ENCODE measurements around the gene ADGRB3.

ADGRB3 gene

DNA sequence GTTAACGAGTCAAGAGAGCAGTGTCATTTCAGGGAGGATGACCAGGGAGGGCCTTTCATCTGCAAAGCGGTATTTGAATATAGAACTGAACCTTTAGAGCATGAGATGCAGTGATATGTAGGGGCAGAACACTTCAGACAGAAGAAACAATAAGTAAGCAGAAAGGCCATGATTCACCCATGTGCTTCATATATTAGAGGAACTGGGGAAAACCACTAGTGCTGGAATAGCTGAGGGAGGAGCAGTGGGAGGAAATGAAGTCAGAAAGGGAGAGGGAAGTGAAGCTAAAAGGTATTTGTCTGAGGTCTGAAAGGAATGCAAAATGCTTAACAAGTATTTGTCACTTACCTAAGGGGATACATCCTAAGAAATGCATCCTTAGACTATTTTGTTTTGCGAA lies 391.2 kb downstream of the ADGRB3 start:
- Mint-ChIP-seq H3K27me3 (no peaks in the 10 kb centered on the region), H3K9me3 (no peaks in the 10 kb centered on the region), H3K36me3 (no peaks in the 10 kb centered on the region), H3K4me3 (no peak overlapping the region), H3K27ac (no peak overlapping the region), H3K4me1 (no peaks in the 10 kb centered on the region)
- no peak for DNase-seq (ENCODE audit: low spot score in 2 of 2)
- ATAC-seq (ENCODE audit: low read depth): no peak

DNA sequence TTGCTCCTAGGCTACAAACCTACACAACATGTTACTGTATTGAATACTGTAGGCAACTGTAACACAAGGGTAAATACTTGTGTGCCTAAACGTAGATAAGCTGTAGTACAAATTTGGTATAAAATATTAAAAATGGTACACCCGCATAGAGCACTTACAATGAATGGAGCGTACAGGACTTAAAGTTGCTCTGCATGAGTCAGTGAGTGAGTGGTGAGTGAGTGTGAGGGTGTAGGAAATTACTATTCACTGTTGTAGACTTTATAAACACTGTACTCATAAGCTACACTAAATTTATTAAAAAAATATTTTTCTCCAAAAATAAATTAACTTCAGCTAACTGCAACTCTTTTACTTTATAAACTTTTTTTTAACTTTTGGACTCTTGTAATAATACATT lies 391.6 kb downstream of the ADGRB3 start:
- DNase-seq (ENCODE audit: low spot score in 2 of 2) (no peak), ATAC-seq (ENCODE audit: low read depth) (no peak)
- Mint-ChIP-seq H3K27ac (no peak overlapping the region), H3K4me3 (no peak overlapping the region), H3K36me3 (no peaks in the 10 kb centered on the region), H3K9me3 (no peaks in the 10 kb centered on the region), H3K4me1 (no peaks in the 10 kb centered on the region), H3K27me3 (no peaks in the 10 kb centered on the region)

- H3K27me3 Mint-ChIP-seq: no peaks in the 10 kb centered on the region
- no peaks in the 10 kb centered on the region for H3K9me3 Mint-ChIP-seq
- DNase-seq (ENCODE audit: low spot score in 2 of 2): no peak
- no peak for ATAC-seq (ENCODE audit: low read depth)
- no peak overlapping the region for H3K27ac Mint-ChIP-seq
- H3K4me3 Mint-ChIP-seq: no peak overlapping the region
- no peaks in the 10 kb centered on the region for H3K36me3 Mint-ChIP-seq
- no peaks in the 10 kb centered on the region for H3K4me1 Mint-ChIP-seq
These were observed 392.8 kb downstream of the ADGRB3 start for GRCh38 chr6:69027861-69028260.

DNA sequence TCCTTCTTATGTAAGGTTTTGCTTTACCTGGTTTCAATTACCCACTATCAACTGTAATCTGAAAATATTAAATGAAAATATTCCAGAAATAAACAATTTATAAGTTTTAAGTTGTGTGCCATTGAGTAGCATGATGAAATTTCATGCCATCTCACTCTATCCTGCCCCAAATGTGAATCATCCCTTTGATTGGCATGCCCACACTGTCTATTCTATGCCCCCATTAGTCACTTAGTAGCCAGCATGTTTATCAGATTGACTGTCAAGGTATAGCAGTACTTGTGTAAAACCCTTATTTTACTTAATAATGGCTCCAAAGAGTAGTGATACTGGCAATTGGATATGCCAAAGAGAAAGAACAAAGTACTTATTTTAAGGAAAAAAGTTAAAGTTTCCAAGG lies 403.8 kb downstream of the ADGRB3 start:
- no peak overlapping the region for H3K27ac Mint-ChIP-seq
- ATAC-seq (ENCODE audit: low read depth): no peak
- no peaks in the 10 kb centered on the region for H3K27me3 Mint-ChIP-seq
- H3K4me1 Mint-ChIP-seq: no peaks in the 10 kb centered on the region
- no peak for DNase-seq (ENCODE audit: low spot score in 2 of 2)
- no peaks in the 10 kb centered on the region for H3K36me3 Mint-ChIP-seq
- H3K4me3 Mint-ChIP-seq: no peak overlapping the region
- H3K9me3 Mint-ChIP-seq: peaks cover 2% of the 10 kb centered on the region

GRCh38 chr6:69042297-69042696 lies 407.2 kb downstream of the ADGRB3 start:
- H3K9me3 Mint-ChIP-seq: no peaks in the 10 kb centered on the region
- H3K36me3 Mint-ChIP-seq: no peaks in the 10 kb centered on the region
- no peak overlapping the region for H3K27ac Mint-ChIP-seq
- ATAC-seq (ENCODE audit: low read depth) (no peak), DNase-seq (ENCODE audit: low spot score in 2 of 2) (no peak)
- H3K4me3 Mint-ChIP-seq: no peak overlapping the region
- no peaks in the 10 kb centered on the region for H3K27me3 Mint-ChIP-seq
- no peaks in the 10 kb centered on the region for H3K4me1 Mint-ChIP-seq

DNA sequence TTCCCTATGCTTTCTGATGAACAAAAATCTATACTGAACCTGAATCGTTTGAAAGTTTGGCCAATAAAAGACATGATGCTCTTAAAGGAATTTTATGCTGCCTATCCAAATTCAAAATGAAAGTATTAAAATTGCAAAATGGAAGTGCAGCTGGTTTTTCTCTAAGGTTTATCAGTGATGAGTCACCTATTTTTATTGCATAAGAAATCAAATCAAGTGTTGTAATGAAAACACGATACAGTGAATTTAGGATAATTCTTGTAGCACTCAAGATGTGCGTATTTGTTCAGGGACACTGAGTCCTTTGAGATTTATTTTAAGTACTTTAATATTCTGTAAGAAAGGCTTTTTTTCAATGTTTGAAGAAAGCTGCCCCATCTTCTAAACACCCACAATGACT lies 409.5 kb downstream of the ADGRB3 start:
- no peak for DNase-seq (ENCODE audit: low spot score in 2 of 2)
- Mint-ChIP-seq H3K36me3 (no peaks in the 10 kb centered on the region), H3K4me1 (no peaks in the 10 kb centered on the region), H3K4me3 (no peak overlapping the region), H3K9me3 (no peaks in the 10 kb centered on the region), H3K27ac (no peak overlapping the region), H3K27me3 (no peaks in the 10 kb centered on the region)
- no peak for ATAC-seq (ENCODE audit: low read depth)

DNA sequence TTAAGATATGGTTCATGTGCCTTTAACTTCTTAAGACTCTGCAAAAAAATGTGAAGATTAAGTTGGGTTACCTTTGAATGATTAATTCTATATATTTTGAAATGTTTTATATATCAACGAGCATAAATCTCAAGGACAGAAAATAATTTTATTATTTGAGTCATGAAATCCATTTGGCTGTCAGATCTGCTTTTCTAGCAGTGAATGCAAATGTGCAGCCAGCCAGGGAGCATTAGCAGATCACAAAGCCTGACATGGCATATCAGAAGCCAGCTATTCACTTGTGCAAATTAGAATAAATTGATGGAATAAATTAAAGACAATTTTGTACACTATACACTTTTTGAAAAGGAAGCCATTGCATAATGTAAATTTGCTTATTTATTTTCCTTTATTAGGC lies 424.3 kb downstream of the ADGRB3 start:
- DNase-seq (ENCODE audit: low spot score in 2 of 2) (no peak), ATAC-seq (ENCODE audit: low read depth) (no peak)
- H3K4me3 Mint-ChIP-seq: no peak overlapping the region
- no peak overlapping the region for H3K27ac Mint-ChIP-seq
- peaks cover 4% of the 10 kb centered on the region for H3K9me3 Mint-ChIP-seq
- no peaks in the 10 kb centered on the region for H3K36me3 Mint-ChIP-seq
- no peaks in the 10 kb centered on the region for H3K4me1 Mint-ChIP-seq
- no peaks in the 10 kb centered on the region for H3K27me3 Mint-ChIP-seq

- DNase-seq (ENCODE audit: low spot score in 2 of 2) (no peak), ATAC-seq (ENCODE audit: low read depth) (no peak)
- H3K36me3 Mint-ChIP-seq: no peaks in the 10 kb centered on the region
- no peaks in the 10 kb centered on the region for H3K27me3 Mint-ChIP-seq
- H3K9me3 Mint-ChIP-seq: peaks cover 4% of the 10 kb centered on the region
- H3K27ac Mint-ChIP-seq: no peak overlapping the region
- no peaks in the 10 kb centered on the region for H3K4me1 Mint-ChIP-seq
- H3K4me3 Mint-ChIP-seq: no peak overlapping the region
These were observed 426.0 kb downstream of the ADGRB3 start for GRCh38 chr6:69061066-69061465.

GRCh38 chr6:69063401-69063800 lies 428.3 kb downstream of the ADGRB3 start:
- ATAC-seq (ENCODE audit: low read depth) (no peak), DNase-seq (ENCODE audit: low spot score in 2 of 2) (no peak)
- H3K9me3 Mint-ChIP-seq: peaks cover 3% of the 10 kb centered on the region
- no peaks in the 10 kb centered on the region for H3K27me3 Mint-ChIP-seq
- no peak overlapping the region for H3K4me3 Mint-ChIP-seq
- no peak overlapping the region for H3K27ac Mint-ChIP-seq
- H3K36me3 Mint-ChIP-seq: no peaks in the 10 kb centered on the region
- no peaks in the 10 kb centered on the region for H3K4me1 Mint-ChIP-seq

GRCh38 chr6:69064226-69064625 lies 429.1 kb downstream of the ADGRB3 start:
- Mint-ChIP-seq H3K36me3 (no peaks in the 10 kb centered on the region), H3K4me3 (no peak overlapping the region), H3K27ac (no peak overlapping the region), H3K27me3 (no peaks in the 10 kb centered on the region), H3K9me3 (peaks cover 2% of the 10 kb centered on the region), H3K4me1 (no peaks in the 10 kb centered on the region)
- no peak for ATAC-seq (ENCODE audit: low read depth)
- no peak for DNase-seq (ENCODE audit: low spot score in 2 of 2)

GRCh38 chr6:69069881-69070280 lies 434.8 kb downstream of the ADGRB3 start:
- Mint-ChIP-seq H3K36me3 (no peaks in the 10 kb centered on the region), H3K9me3 (no peaks in the 10 kb centered on the region), H3K27ac (no peak overlapping the region), H3K4me1 (no peaks in the 10 kb centered on the region), H3K27me3 (no peaks in the 10 kb centered on the region), H3K4me3 (no peak overlapping the region)
- no peak for DNase-seq (ENCODE audit: low spot score in 2 of 2)
- ATAC-seq (ENCODE audit: low read depth): no peak

- Mint-ChIP-seq H3K4me1 (no peaks in the 10 kb centered on the region), H3K27me3 (no peaks in the 10 kb centered on the region), H3K36me3 (no peaks in the 10 kb centered on the region), H3K9me3 (no peaks in the 10 kb centered on the region), H3K27ac (no peak overlapping the region), H3K4me3 (no peak overlapping the region)
- no peak for DNase-seq (ENCODE audit: low spot score in 2 of 2)
- no peak for ATAC-seq (ENCODE audit: low read depth)
These were observed 437.7 kb downstream of the ADGRB3 start for GRCh38 chr6:69072796-69073195.

DNA sequence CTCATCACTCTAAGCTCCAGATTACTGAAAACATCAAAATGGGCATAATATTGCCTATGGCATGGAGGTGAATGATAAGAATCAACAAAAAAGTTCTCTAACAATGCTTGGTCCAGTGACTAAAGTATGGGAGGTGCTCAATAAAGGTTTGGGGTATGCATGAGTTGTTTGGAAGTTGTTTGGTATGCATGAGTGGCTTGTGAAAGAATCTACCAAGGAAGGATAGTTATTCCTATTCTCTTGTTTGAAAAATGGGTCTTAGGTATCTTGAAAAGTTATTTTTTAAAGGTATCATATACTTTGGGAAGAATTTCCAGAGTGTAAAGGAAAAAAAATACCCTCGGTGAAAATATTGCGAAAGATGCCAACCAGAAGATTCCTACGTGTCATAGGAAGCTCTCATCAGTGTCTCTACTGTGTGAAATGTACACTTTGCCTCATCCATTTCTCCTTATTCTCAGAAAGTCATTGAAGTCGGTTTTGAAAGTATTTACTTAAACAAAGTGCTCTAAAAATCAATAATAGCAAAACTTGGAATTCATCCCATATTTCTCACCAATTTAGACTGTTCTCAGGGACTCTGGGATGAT lies 449.8 kb downstream of the ADGRB3 start:
- no peak overlapping the region for H3K27ac Mint-ChIP-seq
- no peaks in the 10 kb centered on the region for H3K36me3 Mint-ChIP-seq
- H3K9me3 Mint-ChIP-seq: peaks cover 1% of the 10 kb centered on the region
- H3K4me3 Mint-ChIP-seq: no peak overlapping the region
- no peaks in the 10 kb centered on the region for H3K27me3 Mint-ChIP-seq
- ATAC-seq (ENCODE audit: low read depth) (no peak), DNase-seq (ENCODE audit: low spot score in 2 of 2) (no peak)
- H3K4me1 Mint-ChIP-seq: no peaks in the 10 kb centered on the region

- ATAC-seq (ENCODE audit: low read depth) (no peak), DNase-seq (ENCODE audit: low spot score in 2 of 2) (no peak)
- H3K4me1 Mint-ChIP-seq: no peaks in the 10 kb centered on the region
- H3K36me3 Mint-ChIP-seq: no peaks in the 10 kb centered on the region
- no peak overlapping the region for H3K4me3 Mint-ChIP-seq
- peaks cover 1% of the 10 kb centered on the region for H3K9me3 Mint-ChIP-seq
- no peak overlapping the region for H3K27ac Mint-ChIP-seq
- no peaks in the 10 kb centered on the region for H3K27me3 Mint-ChIP-seq
These were observed 451.6 kb downstream of the ADGRB3 start for GRCh38 chr6:69086689-69087088.

GRCh38 chr6:69089539-69089938 lies 454.5 kb downstream of the ADGRB3 start:
- no peak for DNase-seq (ENCODE audit: low spot score in 2 of 2)
- H3K27ac Mint-ChIP-seq: no peak overlapping the region
- H3K4me1 Mint-ChIP-seq: no peaks in the 10 kb centered on the region

More at GRCh38 chr6:69089539-69089938, 454.5 kb downstream of the ADGRB3 start:
- ATAC-seq (ENCODE audit: low read depth): no peak
- H3K36me3 Mint-ChIP-seq: no peaks in the 10 kb centered on the region
- H3K27me3 Mint-ChIP-seq: no peaks in the 10 kb centered on the region
- peaks cover 1% of the 10 kb centered on the region for H3K9me3 Mint-ChIP-seq
- no peak overlapping the region for H3K4me3 Mint-ChIP-seq
